Muscle of arm (tissue), 12 donors: ENCODE data around the gene KIAA1549. TPM values are rescaled to one million over a fixed set of nuclear protein-coding genes. Genes with fewer than 3 reads are reported as not detected.

Experiments
- DNase-seq: peaks from one replicate; pipeline ENCODE4 v3.0.0-alpha.2; 2013
- polyA plus RNA-seq, 12 donors: library from polyadenylated mRNA; unstranded; fragments of 120-200 nt; gene quantifications; one replicate each; pipeline ENCODE4 v1.2.1, GENCODE V29; 2013; ENCODE audit not compliant: insufficient read length in 12 of 12

The KIAA1549 gene
- polyA plus RNA-seq, 12 donors, result 8.1 to 13.0 (median 10.8) TPM; not detected in 1

- DNase-seq, result no peak
These were observed 95.6 kb downstream of the KIAA1549 start for GRCh38 chr7:138885383-138886147.

- DNase-seq, result no peak
These were observed 98.9 kb downstream of the KIAA1549 start for GRCh38 chr7:138882249-138882648.

- DNase-seq, result no peak
These were observed 99.5 kb downstream of the KIAA1549 start for GRCh38 chr7:138881579-138882188.

DNA sequence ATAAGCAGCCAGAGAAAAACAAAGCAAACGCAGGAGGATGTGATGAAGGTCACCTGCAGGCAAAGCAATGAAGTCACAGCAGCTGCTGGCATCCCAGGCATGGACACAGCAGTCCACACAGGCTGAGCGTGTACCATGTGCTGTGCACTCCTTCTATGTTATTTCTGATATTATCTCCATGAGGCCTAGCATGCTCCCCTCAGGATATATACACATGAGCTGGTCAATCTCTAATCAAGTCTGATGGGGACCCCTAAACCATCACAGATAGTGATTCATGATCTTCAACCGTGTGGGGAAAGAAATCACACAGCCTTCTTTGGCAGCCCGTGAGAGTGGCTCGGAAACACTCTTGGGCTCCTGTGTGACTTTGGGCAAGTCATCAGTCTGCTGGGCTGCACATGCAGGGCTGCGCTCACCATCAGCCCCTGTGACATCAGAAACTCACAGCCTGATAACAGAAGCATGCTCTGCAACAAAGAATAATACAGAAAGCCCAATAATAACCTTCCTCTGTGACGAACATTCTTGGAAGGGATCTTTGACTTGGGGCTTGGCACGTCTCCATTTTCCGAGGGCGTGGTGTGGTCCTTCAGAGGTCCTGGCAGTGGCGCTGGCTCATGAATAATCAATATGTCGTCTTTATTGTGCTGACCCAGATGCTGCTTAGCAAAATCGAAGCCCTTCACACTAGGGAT, 100.2 kb downstream of the KIAA1549 start:
- no peak for DNase-seq

GRCh38 chr7:138879356-138879755, 101.8 kb downstream of the KIAA1549 start:
- DNase-seq, result no peak

GRCh38 chr7:138878856-138879255, 102.3 kb downstream of the KIAA1549 start:
- no peak for DNase-seq

DNA sequence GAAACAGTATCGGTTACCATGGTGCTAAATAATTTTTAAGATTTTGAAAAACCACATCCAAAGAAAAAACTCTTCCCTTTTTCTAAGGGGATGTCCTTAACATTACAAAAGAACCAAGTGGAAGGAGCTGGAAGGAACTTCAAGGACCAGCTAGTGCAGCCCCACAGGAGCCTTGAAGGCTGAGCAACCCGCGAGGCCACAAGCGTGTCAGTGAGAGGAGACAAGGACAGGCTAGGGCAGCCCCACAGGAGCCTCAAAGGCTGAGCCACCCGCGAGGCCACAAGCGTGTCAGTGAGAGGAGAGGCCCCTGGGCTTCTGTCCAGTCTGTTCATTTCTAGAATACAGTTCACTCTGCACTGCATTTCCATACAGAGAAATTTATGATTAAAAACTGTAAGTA, 103.1 kb downstream of the KIAA1549 start:
- no peak for DNase-seq

GRCh38 chr7:138876326-138876725, 104.9 kb downstream of the KIAA1549 start:
- no peak for DNase-seq

DNA sequence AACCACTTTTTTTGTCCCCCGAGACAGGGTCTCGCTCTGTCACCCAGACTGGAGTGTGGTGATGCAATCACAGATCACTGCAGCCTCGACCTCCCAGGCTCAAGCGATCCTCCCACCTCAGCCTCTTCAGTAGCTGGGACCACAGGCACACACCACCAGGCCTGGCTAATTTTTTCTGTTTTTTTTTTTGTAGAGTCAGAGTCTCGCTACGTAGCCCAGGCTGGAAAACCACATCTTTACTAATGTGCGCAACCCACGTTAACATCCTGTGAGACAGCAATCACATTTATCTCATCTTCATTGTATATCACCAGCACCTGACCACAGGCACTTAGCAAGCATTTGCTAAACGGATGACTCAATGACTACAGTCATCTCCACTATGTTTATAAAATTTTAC, 105.4 kb downstream of the KIAA1549 start:
- no peak for DNase-seq

DNA sequence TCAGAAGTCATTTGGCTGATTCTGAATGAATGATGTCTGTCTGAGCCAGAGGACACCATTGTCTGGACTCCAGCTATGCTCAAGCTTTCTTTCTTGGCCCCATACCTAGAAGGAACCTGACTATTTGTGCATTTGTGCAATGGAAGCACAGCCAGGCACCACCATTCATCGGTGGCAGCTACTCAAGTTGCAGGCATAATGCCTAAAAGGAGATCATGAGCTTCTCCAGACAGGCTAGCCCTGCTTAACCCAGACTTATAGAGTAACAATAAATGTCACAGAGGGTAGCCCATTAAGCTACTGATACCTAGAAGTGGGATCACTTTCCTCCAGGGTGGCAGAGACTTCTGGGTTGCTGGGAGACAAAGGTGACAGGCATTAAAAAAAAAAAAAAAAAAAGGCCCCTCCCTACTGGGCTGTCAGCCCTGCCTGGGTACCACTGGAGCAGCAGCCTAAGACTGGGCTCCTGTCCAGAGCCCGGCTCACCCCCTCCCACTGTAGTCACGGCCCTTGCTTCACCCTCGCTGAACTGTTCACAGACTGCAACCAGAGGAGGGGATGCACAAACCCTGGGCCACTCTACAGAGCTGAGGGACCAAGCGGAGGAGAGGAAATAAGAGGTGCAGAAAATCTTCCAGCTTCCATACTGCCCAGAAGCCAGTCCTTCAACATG, 107.8 kb downstream of the KIAA1549 start:
- DNase-seq, result no peak

DNA sequence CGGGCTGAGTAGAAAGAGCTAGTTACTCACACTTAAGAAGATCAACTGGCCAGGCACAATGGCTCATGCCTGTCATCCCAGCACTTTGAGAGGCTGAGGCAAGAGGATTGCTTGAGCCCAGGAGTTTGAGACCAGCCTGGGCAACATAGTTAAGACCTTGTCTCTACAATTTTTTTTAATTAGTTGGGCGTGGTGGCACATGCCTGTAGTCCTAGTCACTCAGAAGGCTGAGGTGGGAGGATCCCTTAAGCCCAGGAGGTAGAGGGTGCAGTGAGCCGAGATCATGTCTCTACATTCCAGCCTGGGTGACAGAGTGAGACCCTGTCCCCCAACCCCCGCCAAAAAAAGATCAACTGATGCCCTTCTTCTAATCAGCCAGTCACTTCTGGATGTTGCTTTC, 108.6 kb downstream of the KIAA1549 start:
- no peak for DNase-seq

- no peak for DNase-seq
These were observed 109.4 kb downstream of the KIAA1549 start for GRCh38 chr7:138871814-138872090.

DNA sequence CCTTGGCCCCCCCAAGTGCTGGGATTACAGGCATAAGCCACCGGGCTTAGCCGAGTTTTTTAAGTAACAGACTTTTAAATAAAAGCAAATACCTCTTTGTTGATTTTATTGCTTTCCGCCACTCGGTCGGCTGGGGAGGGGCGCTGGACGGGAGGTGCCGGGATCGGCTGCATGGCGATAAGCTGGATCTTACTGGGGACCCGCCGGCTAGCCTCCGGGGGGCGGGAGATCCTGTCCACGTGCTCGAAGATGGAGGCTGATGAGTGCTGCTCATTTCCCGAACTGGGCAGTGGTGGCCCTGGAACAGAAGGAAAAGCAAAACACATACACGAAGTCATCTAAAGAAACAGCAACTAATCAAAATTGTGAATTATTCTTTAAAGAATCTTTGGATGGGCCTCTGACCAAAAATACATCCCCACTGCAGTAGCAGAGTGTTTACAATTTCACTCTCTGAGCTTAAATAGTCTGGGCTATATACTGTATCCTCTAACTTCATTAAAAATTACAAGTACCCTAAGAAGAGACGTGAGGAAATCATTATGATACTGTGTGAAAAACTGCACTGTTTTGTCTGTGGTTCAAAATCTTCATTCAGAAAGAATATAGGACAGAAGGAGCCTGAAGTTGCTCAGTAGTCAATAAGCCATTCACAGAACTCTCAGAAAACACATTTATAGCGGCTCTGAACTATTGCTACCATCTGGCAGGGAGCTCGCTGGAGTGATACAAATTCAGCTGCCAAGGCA, 110.0 kb downstream of the KIAA1549 start:
- no peak for DNase-seq

DNA sequence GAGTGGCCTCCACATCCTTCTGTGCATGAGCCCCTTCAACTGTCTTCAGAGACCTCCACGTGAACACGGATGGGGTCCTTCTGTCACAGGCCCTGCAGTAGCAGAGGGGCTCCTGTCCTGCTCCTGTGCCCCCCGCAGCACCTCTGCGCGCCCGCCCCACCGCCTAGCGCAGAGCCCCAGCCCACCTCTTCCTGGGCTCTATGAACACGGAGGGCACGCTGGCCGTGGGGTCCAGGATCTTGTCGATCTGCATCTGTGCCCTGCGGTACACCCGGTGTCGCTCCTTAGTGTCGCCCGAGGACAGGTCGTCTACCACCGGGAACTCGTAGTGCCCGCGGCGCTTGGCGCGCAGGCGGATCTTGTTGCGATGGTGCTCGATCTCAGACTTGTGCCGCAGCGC, 111.8 kb downstream of the KIAA1549 start:
- no peak for DNase-seq

DNA sequence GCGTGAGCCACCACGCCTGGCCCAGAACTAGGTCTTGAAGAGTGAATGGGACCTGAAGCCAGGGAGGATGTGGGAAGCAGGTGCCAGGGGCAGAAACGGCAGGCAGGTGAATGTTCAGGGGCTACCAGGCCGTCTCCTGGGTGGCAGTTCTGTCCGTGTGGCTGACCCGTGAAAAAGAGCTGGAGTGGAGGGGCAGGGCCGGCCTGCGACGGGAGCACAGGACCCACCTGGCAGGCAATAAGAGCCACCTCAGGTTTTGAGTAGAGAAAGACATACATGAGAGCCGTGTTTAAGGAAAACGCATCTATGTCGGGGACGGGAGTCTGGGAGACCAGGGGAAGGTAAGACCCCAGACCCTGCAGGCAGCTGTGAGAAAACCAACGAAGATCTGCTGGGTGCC, 112.5 kb downstream of the KIAA1549 start:
- DNase-seq, result no peak

- DNase-seq, result no peak
These were observed 113.4 kb downstream of the KIAA1549 start for GRCh38 chr7:138867744-138868143.

DNA sequence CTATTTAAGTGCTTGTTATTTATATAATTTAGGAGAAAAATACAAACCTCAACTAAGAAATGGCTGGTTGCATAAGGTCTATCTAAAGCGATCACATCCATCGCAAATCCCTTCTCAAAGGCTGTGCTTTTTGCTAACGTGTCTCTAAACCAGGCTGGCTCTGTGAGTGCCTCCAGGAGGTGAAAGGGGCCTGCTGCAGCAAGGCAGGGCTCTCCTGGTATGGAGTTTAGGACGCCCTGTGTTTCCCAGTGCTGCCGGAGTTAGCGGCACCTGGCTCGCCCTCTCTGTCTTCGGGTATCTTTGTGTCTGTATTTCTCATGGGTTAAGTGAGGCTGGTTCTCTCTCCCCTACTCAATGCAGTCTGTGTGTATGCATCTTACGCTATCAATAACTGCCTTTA, 114.8 kb downstream of the KIAA1549 start:
- DNase-seq, result no peak

GRCh38 chr7:138865843-138866242, 115.3 kb downstream of the KIAA1549 start:
- DNase-seq, result no peak

- DNase-seq, result no peak
These were observed 116.5 kb downstream of the KIAA1549 start for GRCh38 chr7:138864667-138865066.

GRCh38 chr7:138863931-138864330, 117.3 kb downstream of the KIAA1549 start:
- no peak for DNase-seq

- DNase-seq, result no peak
These were observed 120.1 kb downstream of the KIAA1549 start for GRCh38 chr7:138861051-138861450.

DNA sequence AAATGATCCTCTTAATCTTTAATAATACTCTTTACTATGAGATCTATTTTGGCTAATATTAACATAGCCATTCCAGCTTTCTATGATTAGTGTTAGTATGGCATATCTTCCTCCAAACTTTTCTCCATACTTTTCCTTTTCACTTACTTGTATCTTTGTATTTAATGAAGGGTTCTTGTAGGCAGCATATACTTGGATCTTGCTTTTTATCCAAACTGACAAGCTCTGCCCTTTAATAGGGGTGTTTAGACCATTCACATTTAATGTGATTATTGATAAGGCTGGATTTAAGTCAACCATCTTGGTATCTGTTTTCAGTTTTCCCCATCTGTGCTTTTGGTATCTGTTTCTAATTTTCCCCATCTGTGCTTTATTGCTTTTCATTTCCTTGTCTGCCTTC, 123.5 kb downstream of the KIAA1549 start:
- DNase-seq, result no peak
